HepG2 (cell line): ENCODE measurements around the gene DNAJC5. TPM values are rescaled to one million over a fixed set of nuclear protein-coding genes. Genes with fewer than 3 reads are reported as not detected.

Source experiments
- CEBPG ChIP-seq: IDR thresholded peaks from 2 replicates; pipeline ENCODE4 v1.6.1; 2016
- HNF4A ChIP-seq: sonication (generic); formaldehyde crosslinking; IDR thresholded peaks from 2 replicates; pipeline ENCODE4 v1.4.0; 2020; ENCODE audit warnings: missing genetic modification reagents
- TAF15 ChIP-seq: fragments of 200-400 bp; formaldehyde crosslinking; IDR thresholded peaks from one replicate; pipeline ENCODE4 v1.6.1; 2018; ENCODE audit warnings: mild to moderate bottlenecking, low read depth, low read length; ENCODE audit not compliant: poor library complexity, severe bottlenecking
- TRIM24 ChIP-seq: sonication (generic); formaldehyde crosslinking; IDR thresholded peaks from 2 replicates; pipeline ENCODE4 v1.8.0; 2022; ENCODE audit warnings: mild to moderate bottlenecking, missing genetic modification reagents
- ZBTB21 ChIP-seq: sonication (generic); formaldehyde crosslinking; IDR thresholded peaks from 2 replicates; pipeline ENCODE4 v1.4.0; 2020; ENCODE audit warnings: missing genetic modification reagents
- ZNF335 ChIP-seq: sonication (generic); formaldehyde crosslinking; IDR thresholded peaks from 2 replicates; pipeline ENCODE4 v1.4.0; 2020; ENCODE audit warnings: missing genetic modification reagents
- ZNF484 ChIP-seq: sonication (generic); formaldehyde crosslinking; IDR thresholded peaks from 2 replicates; pipeline ENCODE4 v1.5.1; 2020; ENCODE audit warnings: mild to moderate bottlenecking, low read depth, missing genetic modification reagents, borderline replicate concordance
- ZNF547 ChIP-seq: sonication (generic); formaldehyde crosslinking; IDR thresholded peaks from 2 replicates; pipeline ENCODE4 v1.5.1; 2020; ENCODE audit warnings: mild to moderate bottlenecking, missing genetic modification reagents
- ZNF644 ChIP-seq: IDR thresholded peaks from 2 replicates; pipeline ENCODE4 v1.6.1; 2016; ENCODE audit warnings: low read depth
- ZNF768 ChIP-seq: sonication (generic); formaldehyde crosslinking; IDR thresholded peaks from 2 replicates; pipeline ENCODE4 v1.4.0; 2020; ENCODE audit warnings: missing genetic modification reagents
- ZNF816 ChIP-seq: sonication (generic); formaldehyde crosslinking; IDR thresholded peaks from 2 replicates; pipeline ENCODE4 v1.8.0; 2022; ENCODE audit warnings: missing genetic modification reagents, mild to moderate bottlenecking, borderline replicate concordance
- ZSCAN21 ChIP-seq: sonication (generic); formaldehyde crosslinking; IDR thresholded peaks from 2 replicates; pipeline ENCODE4 v1.8.0; 2022; ENCODE audit warnings: mild to moderate bottlenecking, missing genetic modification reagents, moderate library complexity, borderline replicate concordance
- ZSCAN22 ChIP-seq: sonication (generic); formaldehyde crosslinking; IDR thresholded peaks from 2 replicates; pipeline ENCODE4 v1.4.0; 2020; ENCODE audit warnings: mild to moderate bottlenecking, missing genetic modification reagents
- ZSCAN31 ChIP-seq: sonication (generic); formaldehyde crosslinking; IDR thresholded peaks from 2 replicates; pipeline ENCODE4 v1.5.0; 2020; ENCODE audit warnings: low read depth, mild to moderate bottlenecking, missing genetic modification reagents
- polyA plus RNA-seq, 8 experiments: library from polyadenylated mRNA; depleted of rRNA in 3 of 8; stranded (reverse) in 7 of 8; unstranded in 1 of 8; fragments of >200 nt; fragmentation: Illumina TruSeq in 4 of 8; extraction: Trizol in 4 of 8; gene quantifications; 2 replicates each; pipeline versions ENCODE4 v1.2.1 to v1.2.3, GENCODE V29; 2011 to 2016; ENCODE audit warnings: low read depth in 4 of 8, missing spikeins in 1 of 8, mixed read lengths in 1 of 8; ENCODE audit not compliant: insufficient read depth in 1 of 8
- total RNA-seq, 5 experiments: library from RNA; depleted of rRNA; stranded (reverse); fragments of >200 nt; fragmentation: Illumina TruSeq; extraction: Trizol; gene quantifications; 2 replicates each; pipeline ENCODE4 v1.2.3, GENCODE V29; 2016; ENCODE audit warnings: low read depth in 1 of 5
- TF ChIP-seq, protein P1 (sequence below): sonication (generic); formaldehyde crosslinking; IDR thresholded peaks from 2 replicates; pipeline ENCODE4 v1.4.0; 2020; ENCODE audit warnings: missing genetic modification reagents, borderline replicate concordance
- TF ChIP-seq, protein P2 (sequence below): sonication (generic); formaldehyde crosslinking; IDR thresholded peaks from 2 replicates; pipeline ENCODE4 v1.8.0; 2022; ENCODE audit warnings: mild to moderate bottlenecking, missing genetic modification reagents, moderate library complexity
- TF ChIP-seq, protein P3 (sequence below): IDR thresholded peaks from 2 replicates; pipeline ENCODE4 v1.6.1; 2016; ENCODE audit warnings: low read depth, control low read depth
- TF ChIP-seq, protein P4 (sequence below): conservative IDR thresholded peaks from 2 replicates; pipeline ENCODE4 v1.6.1; 2018; ENCODE audit warnings: missing genetic modification reagents
- TF ChIP-seq, protein P5 (sequence below): sonication (generic); formaldehyde crosslinking; IDR thresholded peaks from 2 replicates; pipeline ENCODE4 v1.5.1; 2020; ENCODE audit warnings: mild to moderate bottlenecking, moderate library complexity, missing genetic modification reagents

DNAJC5 gene
- total and polyA plus RNA-seq, 2 of the 13 experiments (the other 11 are each of a cell fraction or from before 2014, with no cell fraction given): 42.8 to 64.5 TPM

DNA sequence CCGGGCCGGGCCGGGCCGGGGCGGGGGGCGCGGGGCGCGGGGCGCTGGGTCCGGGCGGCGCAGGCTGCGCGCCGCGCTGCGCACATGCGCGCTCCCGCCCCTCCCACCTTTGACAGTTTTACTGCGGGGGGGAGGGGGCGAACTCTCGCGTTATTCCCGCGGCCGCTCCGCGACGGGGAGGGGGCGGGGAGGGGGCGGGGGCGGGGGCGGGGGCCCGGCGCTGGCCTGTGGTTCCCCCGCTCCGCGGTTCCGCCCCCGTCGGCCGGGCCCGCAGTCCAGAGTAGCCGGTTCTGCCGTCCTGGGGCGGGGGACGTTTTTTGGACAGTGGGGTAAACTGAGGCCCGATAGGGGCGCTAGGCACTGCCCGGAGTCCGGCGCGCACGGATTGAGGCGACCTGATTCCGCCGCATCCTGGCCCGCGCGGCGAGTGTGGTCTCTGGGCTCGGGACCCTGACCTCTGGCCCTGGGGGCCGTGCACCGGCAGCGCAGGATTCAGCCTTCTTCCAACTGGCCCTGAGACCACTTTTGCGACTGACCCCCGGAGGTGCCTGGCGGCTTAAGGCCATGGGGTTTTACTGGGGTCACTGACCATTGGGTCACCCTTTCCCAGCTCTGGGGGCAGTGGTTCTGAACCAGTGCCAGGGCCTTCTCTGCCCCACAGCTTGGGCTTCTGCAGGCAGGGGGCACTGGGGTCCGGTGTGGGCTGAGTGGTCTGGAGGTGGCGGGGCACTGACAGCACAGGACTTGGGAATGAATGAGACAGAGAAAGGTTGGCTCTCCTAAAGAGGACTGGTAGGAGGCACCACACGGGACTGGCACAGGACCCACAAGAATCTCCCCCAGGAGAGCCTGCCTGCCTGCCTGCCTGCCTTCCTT, 75.2 kb downstream of the DNAJC5 start, which contains the start of gene ZNF512B (continued):
- TF ChIP-seq, protein P1, sequence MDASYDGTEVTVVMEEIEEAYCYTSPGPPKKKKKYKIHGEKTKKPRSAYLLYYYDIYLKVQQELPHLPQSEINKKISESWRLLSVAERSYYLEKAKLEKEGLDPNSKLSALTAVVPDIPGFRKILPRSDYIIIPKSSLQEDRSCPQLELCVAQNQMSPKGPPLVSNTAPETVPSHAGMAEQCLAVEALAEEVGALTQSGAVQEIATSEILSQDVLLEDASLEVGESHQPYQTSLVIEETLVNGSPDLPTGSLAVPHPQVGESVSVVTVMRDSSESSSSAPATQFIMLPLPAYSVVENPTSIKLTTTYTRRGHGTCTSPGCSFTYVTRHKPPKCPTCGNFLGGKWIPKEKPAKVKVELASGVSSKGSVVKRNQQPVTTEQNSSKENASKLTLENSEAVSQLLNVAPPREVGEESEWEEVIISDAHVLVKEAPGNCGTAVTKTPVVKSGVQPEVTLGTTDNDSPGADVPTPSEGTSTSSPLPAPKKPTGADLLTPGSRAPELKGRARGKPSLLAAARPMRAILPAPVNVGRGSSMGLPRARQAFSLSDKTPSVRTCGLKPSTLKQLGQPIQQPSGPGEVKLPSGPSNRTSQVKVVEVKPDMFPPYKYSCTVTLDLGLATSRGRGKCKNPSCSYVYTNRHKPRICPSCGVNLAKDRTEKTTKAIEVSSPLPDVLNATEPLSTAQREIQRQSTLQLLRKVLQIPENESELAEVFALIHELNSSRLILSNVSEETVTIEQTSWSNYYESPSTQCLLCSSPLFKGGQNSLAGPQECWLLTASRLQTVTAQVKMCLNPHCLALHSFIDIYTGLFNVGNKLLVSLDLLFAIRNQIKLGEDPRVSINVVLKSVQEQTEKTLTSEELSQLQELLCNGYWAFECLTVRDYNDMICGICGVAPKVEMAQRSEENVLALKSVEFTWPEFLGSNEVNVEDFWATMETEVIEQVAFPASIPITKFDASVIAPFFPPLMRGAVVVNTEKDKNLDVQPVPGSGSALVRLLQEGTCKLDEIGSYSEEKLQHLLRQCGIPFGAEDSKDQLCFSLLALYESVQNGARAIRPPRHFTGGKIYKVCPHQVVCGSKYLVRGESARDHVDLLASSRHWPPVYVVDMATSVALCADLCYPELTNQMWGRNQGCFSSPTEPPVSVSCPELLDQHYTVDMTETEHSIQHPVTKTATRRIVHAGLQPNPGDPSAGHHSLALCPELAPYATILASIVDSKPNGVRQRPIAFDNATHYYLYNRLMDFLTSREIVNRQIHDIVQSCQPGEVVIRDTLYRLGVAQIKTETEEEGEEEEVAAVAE (CRISPR knock-in tag): no peak
- TF ChIP-seq ZNF816 (CRISPR knock-in tag) (no peak), ZNF644 (CRISPR knock-in tag) (no peak), TAF15 (peak; percentile 87), ZNF484 (CRISPR knock-in tag) (no peak), HNF4A (peak; percentile 63), ZNF547 (CRISPR knock-in tag) (peak; percentile 74; the same call in 1 of the 2 replicates), ZSCAN22 (CRISPR knock-in tag) (0 out of 2 replicates have a peak, but pooled peaks have one; percentile 32), TRIM24 (CRISPR knock-in tag) (no peak), ZBTB21 (CRISPR knock-in tag) (no peak), ZSCAN31 (CRISPR knock-in tag) (no peak), ZNF768 (peak; percentile 86), ZSCAN21 (0 out of 2 replicates have a peak, but pooled peaks have one; percentile 35), ZNF335 (CRISPR knock-in tag) (no peak), CEBPG (CRISPR knock-in tag) (no peak)
- TF ChIP-seq, protein P2, sequence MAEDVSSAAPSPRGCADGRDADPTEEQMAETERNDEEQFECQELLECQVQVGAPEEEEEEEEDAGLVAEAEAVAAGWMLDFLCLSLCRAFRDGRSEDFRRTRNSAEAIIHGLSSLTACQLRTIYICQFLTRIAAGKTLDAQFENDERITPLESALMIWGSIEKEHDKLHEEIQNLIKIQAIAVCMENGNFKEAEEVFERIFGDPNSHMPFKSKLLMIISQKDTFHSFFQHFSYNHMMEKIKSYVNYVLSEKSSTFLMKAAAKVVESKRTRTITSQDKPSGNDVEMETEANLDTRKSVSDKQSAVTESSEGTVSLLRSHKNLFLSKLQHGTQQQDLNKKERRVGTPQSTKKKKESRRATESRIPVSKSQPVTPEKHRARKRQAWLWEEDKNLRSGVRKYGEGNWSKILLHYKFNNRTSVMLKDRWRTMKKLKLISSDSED (CRISPR knock-in tag): no peak
- TF ChIP-seq, protein P3, sequence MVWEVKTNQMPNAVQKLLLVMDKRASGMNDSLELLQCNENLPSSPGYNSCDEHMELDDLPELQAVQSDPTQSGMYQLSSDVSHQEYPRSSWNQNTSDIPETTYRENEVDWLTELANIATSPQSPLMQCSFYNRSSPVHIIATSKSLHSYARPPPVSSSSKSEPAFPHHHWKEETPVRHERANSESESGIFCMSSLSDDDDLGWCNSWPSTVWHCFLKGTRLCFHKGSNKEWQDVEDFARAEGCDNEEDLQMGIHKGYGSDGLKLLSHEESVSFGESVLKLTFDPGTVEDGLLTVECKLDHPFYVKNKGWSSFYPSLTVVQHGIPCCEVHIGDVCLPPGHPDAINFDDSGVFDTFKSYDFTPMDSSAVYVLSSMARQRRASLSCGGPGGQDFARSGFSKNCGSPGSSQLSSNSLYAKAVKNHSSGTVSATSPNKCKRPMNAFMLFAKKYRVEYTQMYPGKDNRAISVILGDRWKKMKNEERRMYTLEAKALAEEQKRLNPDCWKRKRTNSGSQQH (CRISPR knock-in tag): no peak; the same call in 1 of the 2 replicates
- TF ChIP-seq, protein P4, sequence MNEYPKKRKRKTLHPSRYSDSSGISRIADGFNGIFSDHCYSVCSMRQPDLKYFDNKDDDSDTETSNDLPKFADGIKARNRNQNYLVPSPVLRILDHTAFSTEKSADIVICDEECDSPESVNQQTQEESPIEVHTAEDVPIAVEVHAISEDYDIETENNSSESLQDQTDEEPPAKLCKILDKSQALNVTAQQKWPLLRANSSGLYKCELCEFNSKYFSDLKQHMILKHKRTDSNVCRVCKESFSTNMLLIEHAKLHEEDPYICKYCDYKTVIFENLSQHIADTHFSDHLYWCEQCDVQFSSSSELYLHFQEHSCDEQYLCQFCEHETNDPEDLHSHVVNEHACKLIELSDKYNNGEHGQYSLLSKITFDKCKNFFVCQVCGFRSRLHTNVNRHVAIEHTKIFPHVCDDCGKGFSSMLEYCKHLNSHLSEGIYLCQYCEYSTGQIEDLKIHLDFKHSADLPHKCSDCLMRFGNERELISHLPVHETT: no peak; the same call in 1 of the 2 replicates
- TF ChIP-seq, protein P5, sequence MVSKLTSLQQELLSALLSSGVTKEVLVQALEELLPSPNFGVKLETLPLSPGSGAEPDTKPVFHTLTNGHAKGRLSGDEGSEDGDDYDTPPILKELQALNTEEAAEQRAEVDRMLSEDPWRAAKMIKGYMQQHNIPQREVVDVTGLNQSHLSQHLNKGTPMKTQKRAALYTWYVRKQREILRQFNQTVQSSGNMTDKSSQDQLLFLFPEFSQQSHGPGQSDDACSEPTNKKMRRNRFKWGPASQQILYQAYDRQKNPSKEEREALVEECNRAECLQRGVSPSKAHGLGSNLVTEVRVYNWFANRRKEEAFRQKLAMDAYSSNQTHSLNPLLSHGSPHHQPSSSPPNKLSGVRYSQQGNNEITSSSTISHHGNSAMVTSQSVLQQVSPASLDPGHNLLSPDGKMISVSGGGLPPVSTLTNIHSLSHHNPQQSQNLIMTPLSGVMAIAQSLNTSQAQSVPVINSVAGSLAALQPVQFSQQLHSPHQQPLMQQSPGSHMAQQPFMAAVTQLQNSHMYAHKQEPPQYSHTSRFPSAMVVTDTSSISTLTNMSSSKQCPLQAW: peak; percentile 75; the same call in 1 of the 2 replicates
